Panc1 (cell line): ENCODE measurements around the gene KRT7. TPM values are rescaled to one million over a fixed set of nuclear protein-coding genes. Genes with fewer than 3 reads are reported as not detected.

Experiments
- ATAC-seq: fragments of 200-7000 bp; cut with Tn5 transposase; 2 replicates; pipeline ENCODE4 v1.9.1; 2020; ENCODE audit warnings: mild to moderate bottlenecking, moderate library complexity
- BruUV-seq: library from RNA; stranded (reverse); fragments of 400-500 nt; replicated peaks from 2 replicates; lab custom pipeline; 2021; lab: Mats Ljungman, UMichigan
- CTCF ChIA-PET: fragments of 300-600 bp; sonication (Branson Sonifier 250); formaldehyde crosslinking; loops from one replicate; lab custom pipeline; 2022; ENCODE audit warnings: antibody characterized with exemption; lab: Charles Lee
- POLR2A ChIA-PET: fragments of 300-600 bp; sonication (Branson Sonifier 250); formaldehyde crosslinking; loops from one replicate; lab custom pipeline; 2022; ENCODE audit warnings: antibody characterized with exemption; lab: Charles Lee
- DNase-seq: peaks from one replicate; pipeline ENCODE4 v3.0.0-alpha.2; 2010; ENCODE audit warnings: low read depth, low spot score
- H3K27ac ChIP-seq: 2 replicates; pipeline ENCODE4 v1.5.1; 2011; ENCODE audit warnings: mild to moderate bottlenecking, low read length, inconsistent platforms
- H3K27me3 ChIP-seq: fragments of 200-500 bp; sonication (Bioruptor generic); 2 replicates; pipeline ENCODE4 v1.6.0; 2014; ENCODE audit warnings: low read length, inconsistent platforms; ENCODE audit not compliant: control insufficient read depth, insufficient read depth
- H3K36me3 ChIP-seq: fragments of 200-500 bp; sonication (Bioruptor generic); 2 replicates; pipeline ENCODE4 v1.5.1; 2014; ENCODE audit warnings: inconsistent platforms, mild to moderate bottlenecking, low read length, moderate library complexity; ENCODE audit not compliant: control insufficient read depth, insufficient read depth
- H3K4me1 ChIP-seq: 2 replicates; pipeline ENCODE4 v1.5.1; 2011; ENCODE audit warnings: inconsistent platforms, mild to moderate bottlenecking, low read length, moderate library complexity; ENCODE audit not compliant: control insufficient read depth, insufficient read depth
- H3K4me3 ChIP-seq, 2 experiments: 2 replicates each; pipeline ENCODE4 v1.5.1; 2011 to 2012; ENCODE audit warnings: low read depth in 2 of 2, low read length in 2 of 2, mild to moderate bottlenecking in 2 of 2, inconsistent platforms in 1 of 2, moderate library complexity in 1 of 2
- H3K9me3 ChIP-seq: fragments of 200-500 bp; sonication (Bioruptor generic); 2 replicates; pipeline ENCODE4 v1.5.1; 2014; ENCODE audit warnings: low read depth, mild to moderate bottlenecking, inconsistent platforms, low read length, moderate library complexity; ENCODE audit not compliant: control insufficient read depth, insufficient read depth
- POLR2AphosphoS5 ChIP-seq: IDR thresholded peaks from 2 replicates; pipeline ENCODE4 v1.6.1; 2012; ENCODE audit warnings: mild to moderate bottlenecking, low read depth, low read length, moderate library complexity
- SIN3A ChIP-seq: IDR thresholded peaks from 2 replicates; pipeline ENCODE4 v1.6.1; 2012; ENCODE audit warnings: low read depth, mild to moderate bottlenecking, low read length, moderate library complexity, borderline replicate concordance; ENCODE audit not compliant: insufficient read depth
- TCF7L2 ChIP-seq: IDR thresholded peaks from 2 replicates; pipeline ENCODE4 v1.6.1; 2011; ENCODE audit warnings: mild to moderate bottlenecking, low read depth, low read length, inconsistent platforms
- in situ Hi-C: cut with HindIII; loops from 2 replicates; pipeline ENCODE4 v1.10.0; 2016; ENCODE audit warnings: low sequenced_read_pairs, low pct_unique_long_range_greater_than_20kb
- intact Hi-C: fragments of 100-400 bp; cut with micrococcal nuclease; formaldehyde crosslinking; loops from one replicate; pipeline ENCODE4 v1.10.0; 2022; ENCODE audit not compliant: unreplicated experiment
- total RNA-seq: library from RNA; stranded (reverse); gene quantifications from one replicate; pipeline ENCODE4 v1.2.1, GENCODE V29; 2021; ENCODE audit not compliant: unreplicated experiment
- TF ChIP-seq, protein P1 (sequence below): fragments of 450-650 bp; IDR thresholded peaks from 2 replicates; pipeline ENCODE4 v1.5.1; 2017; ENCODE audit warnings: mild to moderate bottlenecking
- TF ChIP-seq, protein P2 (sequence below), 2 experiments: IDR thresholded peaks; 2 replicates each; pipeline ENCODE4 v1.6.1; 2011 to 2012; ENCODE audit warnings: low read depth in 2 of 2, control low read depth in 1 of 2, low read length in 1 of 2, mild to moderate bottlenecking in 1 of 2, moderate library complexity in 1 of 2; ENCODE audit not compliant: insufficient read depth in 1 of 2

The KRT7 gene
- total RNA-seq, 1 experiment from 2014 or later, result 16.8 TPM

DNA sequence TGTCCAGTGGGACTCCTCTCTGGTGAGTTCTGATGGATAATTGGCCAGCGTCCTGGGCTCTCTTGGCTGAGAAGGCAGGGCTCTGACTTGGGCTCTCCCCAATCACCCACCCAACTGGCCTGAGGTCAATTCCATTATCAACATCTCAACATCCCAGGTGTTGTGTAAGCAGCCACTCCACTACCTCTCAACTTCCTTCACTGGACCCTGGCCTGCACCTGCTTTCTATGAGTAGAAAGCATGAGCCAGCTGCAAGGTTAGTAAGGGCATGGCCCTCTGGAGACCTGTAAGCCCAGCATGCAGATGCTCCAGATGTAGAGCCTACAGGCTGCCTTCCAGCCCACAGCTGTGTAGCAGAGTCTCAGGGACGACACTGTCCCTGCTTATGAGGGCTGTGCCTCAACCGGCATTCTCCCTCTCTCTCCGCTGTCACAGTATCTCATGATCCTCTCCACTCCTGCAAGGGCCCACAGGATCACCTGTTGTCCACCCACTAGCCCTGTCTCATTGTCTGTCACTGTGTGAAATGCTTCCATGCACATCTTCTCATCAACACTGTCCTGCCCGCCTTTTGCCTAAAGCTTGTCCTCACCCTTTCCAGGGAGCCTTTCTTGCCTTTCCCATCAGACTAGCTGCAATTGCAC, 63.7 kb downstream of the KRT7 start:
- Histone ChIP-seq H3K4me3 (no peak overlapping the region), H3K27ac (no peak overlapping the region), H3K36me3 (no peaks in the 10 kb centered on the region), H3K9me3 (no peaks in the 10 kb centered on the region), H3K4me1 (no peaks in the 10 kb centered on the region), H3K27me3 (no peaks in the 10 kb centered on the region)
- no TSS peak for BruUV-seq
- intact Hi-C loops, result no loop called here
- in situ Hi-C loops, result no loop called here
- ATAC-seq, result no peak
- TF ChIP-seq SIN3A (no peak), POLR2AphosphoS5 (no peak), TCF7L2 (no peak)
- TF ChIP-seq, protein P1, sequence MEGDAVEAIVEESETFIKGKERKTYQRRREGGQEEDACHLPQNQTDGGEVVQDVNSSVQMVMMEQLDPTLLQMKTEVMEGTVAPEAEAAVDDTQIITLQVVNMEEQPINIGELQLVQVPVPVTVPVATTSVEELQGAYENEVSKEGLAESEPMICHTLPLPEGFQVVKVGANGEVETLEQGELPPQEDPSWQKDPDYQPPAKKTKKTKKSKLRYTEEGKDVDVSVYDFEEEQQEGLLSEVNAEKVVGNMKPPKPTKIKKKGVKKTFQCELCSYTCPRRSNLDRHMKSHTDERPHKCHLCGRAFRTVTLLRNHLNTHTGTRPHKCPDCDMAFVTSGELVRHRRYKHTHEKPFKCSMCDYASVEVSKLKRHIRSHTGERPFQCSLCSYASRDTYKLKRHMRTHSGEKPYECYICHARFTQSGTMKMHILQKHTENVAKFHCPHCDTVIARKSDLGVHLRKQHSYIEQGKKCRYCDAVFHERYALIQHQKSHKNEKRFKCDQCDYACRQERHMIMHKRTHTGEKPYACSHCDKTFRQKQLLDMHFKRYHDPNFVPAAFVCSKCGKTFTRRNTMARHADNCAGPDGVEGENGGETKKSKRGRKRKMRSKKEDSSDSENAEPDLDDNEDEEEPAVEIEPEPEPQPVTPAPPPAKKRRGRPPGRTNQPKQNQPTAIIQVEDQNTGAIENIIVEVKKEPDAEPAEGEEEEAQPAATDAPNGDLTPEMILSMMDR, result no peak
- TF ChIP-seq, protein P2, sequence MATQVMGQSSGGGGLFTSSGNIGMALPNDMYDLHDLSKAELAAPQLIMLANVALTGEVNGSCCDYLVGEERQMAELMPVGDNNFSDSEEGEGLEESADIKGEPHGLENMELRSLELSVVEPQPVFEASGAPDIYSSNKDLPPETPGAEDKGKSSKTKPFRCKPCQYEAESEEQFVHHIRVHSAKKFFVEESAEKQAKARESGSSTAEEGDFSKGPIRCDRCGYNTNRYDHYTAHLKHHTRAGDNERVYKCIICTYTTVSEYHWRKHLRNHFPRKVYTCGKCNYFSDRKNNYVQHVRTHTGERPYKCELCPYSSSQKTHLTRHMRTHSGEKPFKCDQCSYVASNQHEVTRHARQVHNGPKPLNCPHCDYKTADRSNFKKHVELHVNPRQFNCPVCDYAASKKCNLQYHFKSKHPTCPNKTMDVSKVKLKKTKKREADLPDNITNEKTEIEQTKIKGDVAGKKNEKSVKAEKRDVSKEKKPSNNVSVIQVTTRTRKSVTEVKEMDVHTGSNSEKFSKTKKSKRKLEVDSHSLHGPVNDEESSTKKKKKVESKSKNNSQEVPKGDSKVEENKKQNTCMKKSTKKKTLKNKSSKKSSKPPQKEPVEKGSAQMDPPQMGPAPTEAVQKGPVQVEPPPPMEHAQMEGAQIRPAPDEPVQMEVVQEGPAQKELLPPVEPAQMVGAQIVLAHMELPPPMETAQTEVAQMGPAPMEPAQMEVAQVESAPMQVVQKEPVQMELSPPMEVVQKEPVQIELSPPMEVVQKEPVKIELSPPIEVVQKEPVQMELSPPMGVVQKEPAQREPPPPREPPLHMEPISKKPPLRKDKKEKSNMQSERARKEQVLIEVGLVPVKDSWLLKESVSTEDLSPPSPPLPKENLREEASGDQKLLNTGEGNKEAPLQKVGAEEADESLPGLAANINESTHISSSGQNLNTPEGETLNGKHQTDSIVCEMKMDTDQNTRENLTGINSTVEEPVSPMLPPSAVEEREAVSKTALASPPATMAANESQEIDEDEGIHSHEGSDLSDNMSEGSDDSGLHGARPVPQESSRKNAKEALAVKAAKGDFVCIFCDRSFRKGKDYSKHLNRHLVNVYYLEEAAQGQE (IDR thresholded peaks at IDR 0.05; ENCODE audit: insufficient read depth in 1 of 2, low read depth in 2 of 2, low read length in 1 of 2), result no peak
- DNase-seq, result no peak
- ChIA-PET POLR2A (no interaction called here), CTCF (no interaction called here)

Other genes with a start within 250 kb of the KRT7 start
- gene TAMALIN, start 226.3 kb upstream of the KRT7 start, total RNA-seq, result 0.82 TPM
- 2.0 TPM for gene NR4A1, start 181.8 kb upstream of the KRT7 start, total RNA-seq
- gene ATG101, start 163.3 kb upstream of the KRT7 start, total RNA-seq, result 64.9 TPM
- gene SMIM41, start 153.5 kb upstream of the KRT7 start, total RNA-seq, result not detected
- 51.5 TPM for gene KRT80, start 41.2 kb upstream of the KRT7 start, total RNA-seq
- gene KRT86, start 41.4 kb downstream of the KRT7 start, total RNA-seq, result 1.1 TPM
- 0.90 TPM for gene KRT81, start 58.3 kb downstream of the KRT7 start, total RNA-seq
- 0.28 TPM for gene KRT83, start 88.2 kb downstream of the KRT7 start, total RNA-seq
- not detected for gene KRT85, start 134.2 kb downstream of the KRT7 start, total RNA-seq
- gene KRT84, start 152.4 kb downstream of the KRT7 start, total RNA-seq, result not detected
- not detected for gene KRT82, start 173.1 kb downstream of the KRT7 start, total RNA-seq
- gene KRT75, start 201.1 kb downstream of the KRT7 start, total RNA-seq, result 0.15 TPM
- not detected for gene KRT6B, start 218.9 kb downstream of the KRT7 start, total RNA-seq
- gene KRT6C, start 240.6 kb downstream of the KRT7 start, total RNA-seq, result not detected